Astrocyte (in vitro differentiated cells and primary cell): Measurements from ENCODE around the gene OGN. TPM values are rescaled to one million over a fixed set of nuclear protein-coding genes. Genes with fewer than 3 reads are reported as not detected.
A peak's percentile ranks its signal among the peaks of the same experiment; 100 is the strongest.

Source experiments
- DNase-seq: peaks from one replicate; pipeline ENCODE4 v3.0.0-alpha.2; 2010; ENCODE audit warnings: low read depth
- FAIRE-seq: peaks from 2 replicates; lab custom pipeline; 2011; peaks lifted over from hg19 to GRCh38; lab: Jason Lieb, UNC
- H2AFZ ChIP-seq: 2 replicates; pipeline ENCODE4 v1.6.0; 2012; ENCODE audit warnings: low read depth, low read length, inconsistent platforms
- H3K27ac ChIP-seq: 2 replicates; pipeline ENCODE4 v1.5.1; 2011; ENCODE audit warnings: low read depth, low read length, inconsistent platforms
- H3K27me3 ChIP-seq: 2 replicates; pipeline ENCODE4 v1.6.0; 2011; ENCODE audit warnings: low read length, inconsistent platforms; ENCODE audit not compliant: insufficient read depth
- H3K36me3 ChIP-seq: 2 replicates; pipeline ENCODE4 v1.5.1; 2011; ENCODE audit warnings: low read length, inconsistent platforms; ENCODE audit not compliant: insufficient read depth
- H3K4me1 ChIP-seq: 2 replicates; pipeline ENCODE4 v1.5.1; 2011; ENCODE audit warnings: low read length, inconsistent platforms; ENCODE audit not compliant: insufficient read depth
- H3K4me2 ChIP-seq: 2 replicates; pipeline ENCODE4 v1.6.0; 2012; ENCODE audit warnings: low read length, inconsistent platforms
- H3K4me3 ChIP-seq: 2 replicates; pipeline ENCODE4 v1.5.1; 2011; ENCODE audit warnings: low read depth, mild to moderate bottlenecking, low read length, inconsistent platforms; ENCODE audit not compliant: insufficient read depth
- H3K79me2 ChIP-seq: 2 replicates; pipeline ENCODE4 v1.6.0; 2012; ENCODE audit warnings: mild to moderate bottlenecking, low read length, inconsistent platforms; ENCODE audit not compliant: insufficient read depth
- H3K9ac ChIP-seq: 2 replicates; pipeline ENCODE4 v1.6.0; 2012; ENCODE audit warnings: mild to moderate bottlenecking, low read length, inconsistent platforms
- H3K9me3 ChIP-seq: 2 replicates; pipeline ENCODE4 v1.5.1; 2012; ENCODE audit warnings: low read depth, mild to moderate bottlenecking, low read length, inconsistent platforms; ENCODE audit not compliant: insufficient read depth
- H4K20me1 ChIP-seq: 2 replicates; pipeline ENCODE4 v1.6.0; 2012; ENCODE audit warnings: low read length, inconsistent platforms; ENCODE audit not compliant: insufficient read depth
- H3K27ac Mint-ChIP-seq: one replicate; pipeline ENCODE4 v1.8.0; 2021; ENCODE audit warnings: mild to moderate bottlenecking, mixed read lengths; ENCODE audit not compliant: unreplicated experiment
- H3K27me3 Mint-ChIP-seq: one replicate; pipeline ENCODE4 v1.8.0; 2021; ENCODE audit warnings: low read depth, mixed read lengths; ENCODE audit not compliant: unreplicated experiment
- H3K36me3 Mint-ChIP-seq: one replicate; pipeline ENCODE4 v1.8.0; 2021; ENCODE audit warnings: low read depth, mixed read lengths; ENCODE audit not compliant: unreplicated experiment
- H3K4me1 Mint-ChIP-seq: one replicate; pipeline ENCODE4 v1.8.0; 2021; ENCODE audit warnings: low read depth, mixed read lengths; ENCODE audit not compliant: unreplicated experiment
- H3K4me3 Mint-ChIP-seq: one replicate; pipeline ENCODE4 v1.8.0; 2021; ENCODE audit warnings: mild to moderate bottlenecking, moderate library complexity, mixed read lengths; ENCODE audit not compliant: unreplicated experiment
- H3K9me3 Mint-ChIP-seq: one replicate; pipeline ENCODE4 v1.8.0; 2021; ENCODE audit warnings: mild to moderate bottlenecking, mixed read lengths; ENCODE audit not compliant: unreplicated experiment
- EZH2 ChIP-seq: IDR thresholded peaks from 2 replicates; pipeline ENCODE4 v1.6.1; 2012; ENCODE audit warnings: mild to moderate bottlenecking, low read length, inconsistent platforms; ENCODE audit not compliant: insufficient read depth
- total RNA-seq: library from RNA; stranded (reverse); gene quantifications from 2 replicates; pipeline ENCODE4 v1.2.1, GENCODE V29; 2021
- TF ChIP-seq, protein P1 (sequence below): IDR thresholded peaks from 2 replicates; pipeline ENCODE4 v1.5.1; 2011; ENCODE audit warnings: low read depth, mild to moderate bottlenecking, inconsistent platforms, low read length, moderate library complexity; ENCODE audit not compliant: insufficient read depth

OGN gene
- total RNA-seq, 1 donor from 2014 or later, result not detected

DNA sequence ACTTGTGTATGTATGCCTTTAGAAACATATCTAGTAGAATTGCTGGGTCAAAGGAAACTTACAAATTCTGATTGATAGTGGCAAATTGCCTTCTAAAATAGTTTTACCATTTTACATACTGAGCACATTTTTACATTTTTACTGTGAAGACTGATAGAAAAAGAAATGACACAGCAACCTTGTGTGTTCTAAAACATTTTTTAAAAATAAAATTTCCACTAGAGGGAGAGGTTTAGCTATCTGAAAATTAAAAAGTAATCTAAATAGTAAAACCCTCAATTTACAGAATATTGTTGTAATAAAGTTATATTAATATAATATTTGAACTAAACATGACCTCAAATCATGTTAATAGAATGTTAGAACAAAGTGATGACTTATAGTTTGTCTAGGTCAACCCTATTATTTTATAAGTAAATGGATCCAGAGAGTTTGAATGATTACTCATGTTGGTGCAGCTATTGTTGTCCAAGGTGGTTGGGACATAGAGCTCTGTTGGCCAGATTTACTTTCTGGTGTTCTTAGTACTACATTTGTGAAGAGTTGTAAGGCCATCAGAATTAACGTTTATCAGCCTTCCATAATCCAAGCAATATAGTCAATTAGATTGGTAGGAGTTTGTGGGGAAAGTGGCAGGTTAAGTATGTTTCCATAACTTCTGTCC is 61.4 kb downstream of the OGN start:
- Histone ChIP-seq H3K4me3 (no peak overlapping the region), H3K36me3 (no peaks in the 10 kb centered on the region), H3K79me2 (no peaks in the 10 kb centered on the region), H3K9ac (no peak overlapping the region), H2AFZ (no peak overlapping the region), H3K27ac (no peak overlapping the region), H3K4me2 (no peak overlapping the region), H3K4me1 (no peaks in the 10 kb centered on the region), H3K27me3 (no peaks in the 10 kb centered on the region), H3K9me3 (no peaks in the 10 kb centered on the region), H4K20me1 (no peaks in the 10 kb centered on the region)
- DNase-seq (peak; percentile 29), FAIRE-seq (no peak)
- Mint-ChIP-seq H3K9me3 (peaks cover 4% of the 10 kb centered on the region), H3K27me3 (no peaks in the 10 kb centered on the region), H3K4me3 (no peak overlapping the region), H3K4me1 (no peaks in the 10 kb centered on the region), H3K36me3 (peaks cover 5% of the 10 kb centered on the region), H3K27ac (no peak overlapping the region)
- TF ChIP-seq EZH2, result no peak
- TF ChIP-seq, protein P1, sequence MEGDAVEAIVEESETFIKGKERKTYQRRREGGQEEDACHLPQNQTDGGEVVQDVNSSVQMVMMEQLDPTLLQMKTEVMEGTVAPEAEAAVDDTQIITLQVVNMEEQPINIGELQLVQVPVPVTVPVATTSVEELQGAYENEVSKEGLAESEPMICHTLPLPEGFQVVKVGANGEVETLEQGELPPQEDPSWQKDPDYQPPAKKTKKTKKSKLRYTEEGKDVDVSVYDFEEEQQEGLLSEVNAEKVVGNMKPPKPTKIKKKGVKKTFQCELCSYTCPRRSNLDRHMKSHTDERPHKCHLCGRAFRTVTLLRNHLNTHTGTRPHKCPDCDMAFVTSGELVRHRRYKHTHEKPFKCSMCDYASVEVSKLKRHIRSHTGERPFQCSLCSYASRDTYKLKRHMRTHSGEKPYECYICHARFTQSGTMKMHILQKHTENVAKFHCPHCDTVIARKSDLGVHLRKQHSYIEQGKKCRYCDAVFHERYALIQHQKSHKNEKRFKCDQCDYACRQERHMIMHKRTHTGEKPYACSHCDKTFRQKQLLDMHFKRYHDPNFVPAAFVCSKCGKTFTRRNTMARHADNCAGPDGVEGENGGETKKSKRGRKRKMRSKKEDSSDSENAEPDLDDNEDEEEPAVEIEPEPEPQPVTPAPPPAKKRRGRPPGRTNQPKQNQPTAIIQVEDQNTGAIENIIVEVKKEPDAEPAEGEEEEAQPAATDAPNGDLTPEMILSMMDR, result no peak

DNA sequence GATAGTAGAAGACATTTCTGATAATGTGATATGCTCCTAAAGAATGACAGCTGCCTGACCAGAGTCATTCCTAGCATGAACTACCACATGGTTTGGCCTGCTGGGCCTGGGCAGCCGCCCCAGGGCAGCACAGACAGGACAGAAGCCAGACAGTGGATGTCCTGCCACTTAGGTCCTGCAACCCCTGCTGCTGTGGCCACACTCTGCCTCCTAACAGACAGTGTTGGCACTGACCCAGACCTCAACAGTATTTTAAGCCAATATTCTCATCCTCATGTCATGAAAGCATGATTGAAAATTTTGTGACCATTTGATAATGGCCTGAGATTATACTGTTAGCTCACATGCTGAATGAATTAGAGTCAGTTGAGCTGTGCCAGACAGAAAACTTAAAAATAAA is 62.8 kb downstream of the OGN start:
- H3K27ac Mint-ChIP-seq, result no peak overlapping the region
- no peak overlapping the region for H3K4me3 Mint-ChIP-seq
- peaks cover 5% of the 10 kb centered on the region for H3K36me3 Mint-ChIP-seq
- Histone ChIP-seq H3K4me2 (no peak overlapping the region), H2AFZ (no peak overlapping the region), H3K9ac (no peak overlapping the region), H3K4me3 (no peak overlapping the region), H3K79me2 (no peaks in the 10 kb centered on the region), H3K9me3 (no peaks in the 10 kb centered on the region), H3K27ac (no peak overlapping the region), H4K20me1 (no peaks in the 10 kb centered on the region), H3K27me3 (no peaks in the 10 kb centered on the region), H3K4me1 (no peaks in the 10 kb centered on the region), H3K36me3 (no peaks in the 10 kb centered on the region)
- DNase-seq (no peak), FAIRE-seq (no peak)
- no peaks in the 10 kb centered on the region for H3K27me3 Mint-ChIP-seq
- H3K4me1 Mint-ChIP-seq, result no peaks in the 10 kb centered on the region
- H3K9me3 Mint-ChIP-seq, result peaks cover 4% of the 10 kb centered on the region
- TF ChIP-seq EZH2, result no peak
- TF ChIP-seq, protein P1, result no peak

DNA sequence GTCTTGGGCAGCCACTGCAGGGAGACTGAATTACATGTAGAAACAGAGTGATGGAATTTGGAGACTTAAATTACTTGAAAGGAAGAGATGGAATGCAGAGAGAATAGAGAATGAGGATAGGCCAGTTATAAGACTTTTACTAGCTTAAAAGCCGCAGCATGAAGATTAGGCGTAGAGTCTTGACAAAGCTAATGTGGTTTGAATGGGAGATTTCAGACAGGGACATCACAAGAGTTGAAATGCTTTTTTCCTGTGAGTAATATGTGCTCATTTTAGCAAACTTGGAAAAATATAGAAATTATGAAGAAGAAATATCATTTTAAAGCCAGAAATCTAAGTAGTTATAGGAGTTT is 71.1 kb downstream of the OGN start:
- Histone ChIP-seq H3K9me3 (no peaks in the 10 kb centered on the region), H3K79me2 (no peaks in the 10 kb centered on the region), H3K4me3 (no peak overlapping the region), H3K36me3 (no peaks in the 10 kb centered on the region), H2AFZ (no peak overlapping the region), H3K4me2 (no peak overlapping the region), H3K9ac (no peak overlapping the region), H3K4me1 (no peaks in the 10 kb centered on the region), H3K27ac (no peak overlapping the region), H3K27me3 (no peaks in the 10 kb centered on the region), H4K20me1 (no peaks in the 10 kb centered on the region)
- DNase-seq (no peak), FAIRE-seq (no peak)
- TF ChIP-seq, protein P1, result no peak
- no peak for TF ChIP-seq EZH2
- no peak overlapping the region for H3K27ac Mint-ChIP-seq
- no peak overlapping the region for H3K4me3 Mint-ChIP-seq
- H3K27me3 Mint-ChIP-seq, result no peaks in the 10 kb centered on the region
- no peaks in the 10 kb centered on the region for H3K4me1 Mint-ChIP-seq
- H3K9me3 Mint-ChIP-seq, result no peaks in the 10 kb centered on the region
- no peaks in the 10 kb centered on the region for H3K36me3 Mint-ChIP-seq
